GM18870 (cell line): ENCODE data around the gene ARMC8.

Source experiments
- ATAC-seq: cut with Tn5 transposase; IDR thresholded peaks from one replicate; pipeline ENCODE4 v1.9.1; 2021; ENCODE audit warnings: moderate library complexity; ENCODE audit not compliant: unreplicated experiment

Gene ARMC8

DNA sequence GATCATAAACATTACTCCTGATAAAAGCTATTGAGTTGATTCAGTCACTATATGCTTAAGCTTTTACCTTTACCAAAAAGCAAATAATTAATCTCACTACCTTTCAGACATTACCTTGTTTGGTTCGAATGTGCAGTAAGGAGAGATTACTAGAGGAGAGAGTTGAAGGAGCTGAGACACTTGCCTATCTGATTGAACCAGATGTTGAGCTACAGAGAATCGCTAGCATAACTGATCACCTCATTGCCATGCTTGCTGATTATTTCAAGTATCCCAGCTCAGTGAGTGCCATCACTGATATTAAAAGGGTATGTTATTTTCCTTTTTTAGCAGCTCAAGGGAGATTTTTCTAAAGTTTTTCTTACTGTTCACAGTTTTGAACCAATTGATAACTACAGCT lies 54.6 kb downstream of the ARMC8 start:
- no peak for ATAC-seq

- ATAC-seq: no peak
Observed at GRCh38 chr3:138242466-138242865, 55.4 kb downstream of the ARMC8 start.

- ATAC-seq: no peak
Observed at GRCh38 chr3:138245026-138245425, 57.9 kb downstream of the ARMC8 start.

DNA sequence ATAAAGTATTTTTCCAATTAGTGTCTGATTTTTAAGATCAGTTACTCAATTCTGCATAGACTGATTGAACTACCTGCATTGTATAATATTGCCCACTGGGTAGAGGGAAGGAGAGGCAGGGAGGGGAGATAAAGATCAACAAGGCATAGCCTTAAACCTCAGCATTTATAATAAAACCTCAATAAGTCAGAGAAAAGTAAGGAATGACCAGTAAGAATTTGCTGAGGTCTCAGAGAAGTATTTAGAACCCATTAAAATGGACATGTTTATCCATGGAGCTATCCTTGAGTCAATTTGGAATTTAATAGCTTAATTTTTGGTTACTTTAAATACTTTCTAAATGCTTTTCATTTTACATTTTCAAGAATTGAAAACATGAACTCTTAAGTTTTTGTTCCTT lies 62.5 kb downstream of the ARMC8 start:
- ATAC-seq: no peak

DNA sequence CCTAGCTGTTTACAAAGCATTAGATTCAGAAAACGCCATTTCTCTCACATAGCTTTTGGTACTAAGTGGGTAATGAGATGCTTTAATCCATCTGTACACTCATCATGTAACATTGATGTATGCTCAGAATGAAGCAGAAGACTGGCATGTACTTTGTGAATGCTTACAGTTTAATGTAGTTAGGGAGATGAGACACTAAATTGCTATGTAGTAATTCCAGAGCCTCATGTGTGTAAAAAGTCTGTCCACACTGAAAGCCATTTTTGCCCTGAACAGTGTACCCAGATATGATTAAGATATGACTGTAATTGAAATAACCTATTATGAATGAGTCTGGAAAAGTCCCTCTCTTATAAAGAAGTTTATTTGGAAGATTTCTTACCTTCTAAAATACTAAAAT lies 66.5 kb downstream of the ARMC8 start:
- no peak for ATAC-seq

DNA sequence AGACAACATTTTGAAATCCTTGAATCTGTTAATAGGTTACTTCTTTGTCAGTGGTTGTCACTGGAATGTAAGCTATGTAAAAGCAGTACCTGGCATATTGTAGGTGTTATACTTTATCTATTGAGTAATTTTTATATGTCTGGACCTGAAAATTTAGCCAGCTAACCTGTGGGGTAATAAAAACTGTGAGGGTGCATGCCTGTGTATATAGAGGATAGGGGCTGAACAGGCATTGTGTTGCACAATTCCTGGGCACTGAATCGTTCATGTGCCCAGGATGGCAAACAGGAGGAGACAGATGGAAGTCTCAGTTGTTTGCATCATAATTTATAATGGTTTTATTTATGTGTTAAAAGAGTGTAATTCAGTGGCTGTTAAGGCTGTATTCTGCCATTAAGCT lies 67.1 kb downstream of the ARMC8 start:
- no peak for ATAC-seq

- ATAC-seq: no peak
Observed at GRCh38 chr3:138256022-138256421, 68.9 kb downstream of the ARMC8 start.

DNA sequence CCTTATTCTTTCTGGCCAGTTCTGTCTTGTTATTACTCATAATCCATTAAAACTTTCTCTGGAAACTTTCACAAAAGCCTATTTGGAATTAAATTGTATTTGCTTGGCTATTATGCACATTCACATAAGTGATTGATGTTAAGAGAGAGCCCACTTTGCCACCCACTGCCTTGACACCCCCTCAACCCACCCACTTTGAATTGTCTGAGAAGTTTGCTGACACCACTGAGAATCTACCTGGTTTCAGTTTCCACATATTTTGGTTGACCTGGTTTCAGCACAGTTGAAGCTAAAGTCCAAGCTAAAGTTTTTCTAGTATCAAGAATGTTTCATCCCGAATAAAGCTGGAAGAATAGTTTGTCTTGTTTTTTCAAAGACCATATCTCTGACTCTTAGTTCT lies 70.9 kb downstream of the ARMC8 start:
- no peak for ATAC-seq

- no peak for ATAC-seq
Observed at GRCh38 chr3:138259126-138259525, 72.0 kb downstream of the ARMC8 start.

GRCh38 chr3:138260611-138261010 lies 73.5 kb downstream of the ARMC8 start:
- no peak for ATAC-seq

DNA sequence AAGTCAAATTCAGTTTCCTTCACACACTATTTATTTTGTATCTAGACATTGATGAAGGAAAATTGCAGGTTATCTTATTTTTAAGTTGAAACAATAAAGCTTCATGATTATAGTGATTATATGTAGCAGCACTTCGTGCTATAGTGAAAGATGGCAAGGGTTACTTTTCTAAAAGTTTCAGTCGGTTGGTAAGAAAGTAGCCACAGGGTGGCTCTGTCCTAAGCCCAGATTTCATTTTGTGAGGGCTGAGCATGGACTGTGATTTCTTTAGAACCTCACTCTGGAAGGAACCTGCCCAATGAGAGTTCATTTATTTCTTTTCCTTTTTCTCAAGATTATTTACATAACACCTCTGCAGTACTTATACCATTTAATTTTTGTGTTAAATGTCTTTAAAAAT lies 76.0 kb downstream of the ARMC8 start:
- ATAC-seq: no peak

- ATAC-seq: no peak
Observed at GRCh38 chr3:138265745-138266144, 78.6 kb downstream of the ARMC8 start.

DNA sequence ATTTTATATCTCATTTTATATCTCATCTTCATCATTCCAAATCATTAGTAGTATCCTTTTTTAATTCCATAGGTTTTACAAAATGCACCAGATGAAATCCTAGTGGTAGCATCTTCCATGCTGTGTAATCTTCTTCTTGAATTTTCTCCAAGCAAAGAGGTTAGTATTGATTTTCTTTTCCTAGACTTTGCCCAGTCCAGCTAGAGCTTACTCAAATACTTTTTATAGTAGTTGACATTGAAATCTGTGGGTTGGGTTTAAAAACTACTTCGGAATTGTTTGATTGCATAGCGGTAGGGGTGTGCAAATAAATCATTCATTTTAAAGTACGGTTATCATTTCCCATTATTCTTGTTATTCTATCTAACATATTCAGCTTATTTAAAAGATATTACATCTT lies 80.0 kb downstream of the ARMC8 start:
- ATAC-seq: no peak

- ATAC-seq: no peak
Observed at GRCh38 chr3:138270245-138270644, 83.1 kb downstream of the ARMC8 start.

GRCh38 chr3:138271189-138271794 lies 84.2 kb downstream of the ARMC8 start:
- ATAC-seq: peak; percentile 85

- ATAC-seq: no peak
Observed at GRCh38 chr3:138281561-138281960, 94.5 kb downstream of the ARMC8 start.

- ATAC-seq: no peak
Observed at GRCh38 chr3:138282836-138283235, 95.7 kb downstream of the ARMC8 start.

DNA sequence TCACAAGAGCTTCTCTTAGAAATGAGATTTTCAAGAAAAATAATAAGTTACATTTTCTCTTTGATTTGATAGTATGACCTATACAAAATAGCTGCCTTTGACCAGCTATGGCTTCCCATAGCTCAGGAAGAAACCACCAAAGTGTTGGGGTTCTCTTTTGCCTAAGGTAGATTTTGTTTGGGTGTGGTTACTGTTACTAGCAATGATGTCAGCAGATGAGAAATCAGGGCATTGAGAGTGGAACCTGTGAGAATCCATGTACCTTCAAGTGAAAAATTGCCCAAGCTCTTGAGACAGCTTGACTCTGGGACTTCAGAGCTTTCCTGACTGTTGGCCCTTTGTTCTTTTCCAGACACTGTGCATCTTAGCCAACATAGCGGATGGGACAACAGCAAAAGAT lies 97.0 kb downstream of the ARMC8 start:
- ATAC-seq: no peak

DNA sequence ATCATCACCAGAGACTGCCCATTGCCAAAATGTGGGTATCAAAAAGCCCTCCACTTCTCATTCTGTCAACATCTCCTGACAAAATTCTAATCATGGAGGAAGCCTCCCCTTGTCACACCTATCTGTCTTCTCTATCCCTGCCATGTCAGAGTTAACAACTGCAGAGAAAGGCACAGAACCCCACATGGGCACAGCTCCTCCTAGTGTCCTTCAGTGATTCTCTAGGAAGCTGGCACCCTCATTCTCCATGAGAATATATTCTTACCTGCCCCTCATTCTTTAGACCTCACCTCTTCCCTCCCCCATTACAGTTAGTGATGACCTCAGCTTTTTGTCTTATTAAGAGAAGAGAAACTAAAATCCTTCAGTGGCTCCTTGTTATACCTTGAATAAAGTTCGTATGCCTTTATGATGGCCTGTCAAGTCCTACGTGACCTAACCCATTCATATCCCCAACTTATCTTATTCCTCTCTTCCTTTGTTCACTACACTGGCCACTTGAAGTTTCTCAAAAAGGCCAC lies 97.9 kb downstream of the ARMC8 start:
- no peak for ATAC-seq

GRCh38 chr3:138289260-138289659 lies 102.2 kb downstream of the ARMC8 start:
- no peak for ATAC-seq

- no peak for ATAC-seq
Observed at GRCh38 chr3:138289701-138290100, 102.6 kb downstream of the ARMC8 start.

DNA sequence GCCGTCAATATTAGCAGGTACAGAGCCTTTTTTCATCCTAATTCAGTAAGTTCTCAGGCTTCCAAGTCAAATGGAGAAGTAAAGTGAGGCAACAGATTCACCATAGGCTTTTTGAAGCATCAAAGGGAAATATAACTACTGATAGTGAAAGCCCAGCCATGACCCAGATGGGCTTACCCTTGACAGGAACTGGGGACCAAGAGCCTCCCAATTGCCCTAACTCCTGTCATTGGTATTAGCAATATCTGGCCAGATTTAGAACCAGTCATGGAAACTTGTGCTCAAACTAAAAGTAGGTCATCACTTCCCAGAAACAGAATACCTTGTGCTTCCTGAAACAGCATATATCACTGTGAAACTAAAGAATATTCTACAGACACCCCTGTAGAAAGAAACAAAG lies 109.5 kb downstream of the ARMC8 start:
- ATAC-seq: no peak

DNA sequence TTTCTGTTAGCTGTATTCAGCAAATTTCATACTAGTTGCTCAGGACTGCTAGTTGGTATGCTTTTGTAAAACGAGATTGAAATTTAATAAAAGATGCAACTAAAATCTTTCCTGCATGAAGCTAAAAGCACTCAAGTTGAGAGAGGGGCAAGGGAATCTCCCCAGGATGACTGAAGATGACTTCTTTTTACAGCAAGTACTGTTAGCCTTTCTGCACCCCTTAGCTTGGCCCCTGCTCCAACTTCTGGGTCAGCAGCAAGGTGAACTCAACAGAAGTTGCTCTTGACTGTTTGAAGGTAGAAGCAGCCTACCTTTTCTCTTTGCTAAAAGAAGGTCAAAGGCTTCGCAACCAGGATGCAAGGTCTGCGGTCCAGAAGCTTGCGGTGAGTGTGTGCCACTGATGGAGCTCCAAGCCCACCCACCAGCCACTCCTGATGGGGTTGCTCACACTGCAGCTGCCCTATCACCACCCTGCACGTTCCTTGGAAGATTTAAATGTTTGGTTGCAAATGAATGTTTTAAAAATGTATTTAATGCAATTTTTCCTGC lies 110.0 kb downstream of the ARMC8 start:
- no peak for ATAC-seq
